SH-SY5Y (cell line): ENCODE results near the gene PCDH9.

Experiments
- GATA2 ChIP-seq: IDR thresholded peaks from 2 replicates; pipeline ENCODE4 v1.6.1; 2011; ENCODE audit warnings: mild to moderate bottlenecking, low read depth, low read length
- GATA3 ChIP-seq: IDR thresholded peaks from 2 replicates; pipeline ENCODE4 v1.6.1; 2011; ENCODE audit warnings: low read depth, mild to moderate bottlenecking, low read length, moderate library complexity

DNA sequence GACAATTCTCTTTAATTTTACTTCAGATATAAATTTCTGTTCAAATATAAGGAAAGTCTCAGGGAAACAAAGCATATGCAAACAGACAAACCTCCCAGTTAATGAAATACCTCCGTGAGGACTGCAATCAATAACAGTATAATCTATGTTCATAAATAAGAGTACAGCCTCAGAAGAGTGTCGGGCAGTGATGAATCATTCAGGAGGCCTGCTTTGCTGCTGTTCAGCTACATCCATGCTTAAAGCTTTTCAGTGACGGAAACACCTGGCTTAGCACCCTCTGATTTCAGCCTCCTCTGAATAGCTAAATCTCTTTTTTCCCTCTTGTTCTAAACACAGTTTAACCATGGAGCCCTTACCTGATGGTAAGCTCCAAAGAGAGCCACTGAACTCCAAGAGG lies 69.0 kb downstream of the PCDH9 start:
- TF ChIP-seq GATA2 = no peak
- no peak for TF ChIP-seq GATA3
